ENCODE measurements around the gene RPL29.

- TF ChIP-seq, protein P1, sequence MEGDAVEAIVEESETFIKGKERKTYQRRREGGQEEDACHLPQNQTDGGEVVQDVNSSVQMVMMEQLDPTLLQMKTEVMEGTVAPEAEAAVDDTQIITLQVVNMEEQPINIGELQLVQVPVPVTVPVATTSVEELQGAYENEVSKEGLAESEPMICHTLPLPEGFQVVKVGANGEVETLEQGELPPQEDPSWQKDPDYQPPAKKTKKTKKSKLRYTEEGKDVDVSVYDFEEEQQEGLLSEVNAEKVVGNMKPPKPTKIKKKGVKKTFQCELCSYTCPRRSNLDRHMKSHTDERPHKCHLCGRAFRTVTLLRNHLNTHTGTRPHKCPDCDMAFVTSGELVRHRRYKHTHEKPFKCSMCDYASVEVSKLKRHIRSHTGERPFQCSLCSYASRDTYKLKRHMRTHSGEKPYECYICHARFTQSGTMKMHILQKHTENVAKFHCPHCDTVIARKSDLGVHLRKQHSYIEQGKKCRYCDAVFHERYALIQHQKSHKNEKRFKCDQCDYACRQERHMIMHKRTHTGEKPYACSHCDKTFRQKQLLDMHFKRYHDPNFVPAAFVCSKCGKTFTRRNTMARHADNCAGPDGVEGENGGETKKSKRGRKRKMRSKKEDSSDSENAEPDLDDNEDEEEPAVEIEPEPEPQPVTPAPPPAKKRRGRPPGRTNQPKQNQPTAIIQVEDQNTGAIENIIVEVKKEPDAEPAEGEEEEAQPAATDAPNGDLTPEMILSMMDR (IDR thresholded peaks at IDR 0.05) = no peak
- TF ChIP-seq POLR2AphosphoS5 (IDR thresholded peaks at IDR 0.05; ENCODE audit: low read depth, low read length) = no peak
- TF ChIP-seq REST (IDR thresholded peaks at IDR 0.05; ENCODE audit: insufficient read depth in 1 of 2, low read depth in 2 of 2, low read length in 1 of 2) = no peak
- no peak for TF ChIP-seq SIN3A (IDR thresholded peaks at IDR 0.05; ENCODE audit: borderline replicate concordance, insufficient read depth, low read depth, low read length)
- no peak for TF ChIP-seq TCF7L2 (IDR thresholded peaks at IDR 0.05; ENCODE audit: low read depth, low read length)
These were observed 19.9 kb upstream of the RPL29 start for GRCh38 chr3:52015438-52016228.

All from Panc1 (cell line).